Gastroesophageal sphincter (tissue), 4 donors: ENCODE measurements around the gene PPP2R3C. TPM values are rescaled to one million over a fixed set of nuclear protein-coding genes. Genes with fewer than 3 reads are reported as not detected.

Experiments
- ATAC-seq: fragments of 150-250 bp; one replicate; pipeline ENCODE4 v1.9.1; 2016; ENCODE audit warnings: mild to moderate bottlenecking, moderate library complexity
- H3K27ac ChIP-seq, 4 donors: fragments of 200-600 bp; sonication (generic) in 3 of 4; 1 replicate in 3 of 4; 2 replicates in 1 of 4; pipeline ENCODE4 v1.5.1; 2016 to 2019
- H3K27me3 ChIP-seq: fragments of 200-600 bp; sonication (generic); one replicate; pipeline ENCODE4 v1.5.1; 2019
- H3K36me3 ChIP-seq, 2 donors: fragments of 200-600 bp; sonication (generic); one replicate each; pipeline ENCODE4 v1.5.1; 2019; ENCODE audit warnings: control low read depth in 1 of 2
- H3K4me1 ChIP-seq, 3 donors: fragments of 200-600 bp; sonication (generic); 1 replicate in 2 of 3; 2 replicates in 1 of 3; pipeline ENCODE4 v1.5.1; 2016 to 2019; ENCODE audit warnings: control low read depth in 2 of 3
- H3K4me3 ChIP-seq, 2 donors: fragments of 200-600 bp; sonication (generic); one replicate each; pipeline ENCODE4 v1.5.1; 2019; ENCODE audit warnings: mild to moderate bottlenecking in 1 of 2, moderate library complexity in 1 of 2
- H3K9me3 ChIP-seq, 3 donors: fragments of 200-600 bp; sonication (generic); one replicate each; pipeline ENCODE4 v1.5.1; 2017 to 2019; ENCODE audit warnings: control low read depth in 2 of 3
- EP300 ChIP-seq: sonication (generic); formaldehyde crosslinking; IDR thresholded peaks from one replicate; pipeline ENCODE4 v1.6.1; 2017; ENCODE audit warnings: antibody characterized with exemption, mild to moderate bottlenecking
- POLR2A ChIP-seq, 2 donors: fragments of 450-650 bp; IDR thresholded peaks; one replicate each; pipeline ENCODE4 v1.6.1; 2017; ENCODE audit warnings: antibody characterized with exemption in 2 of 2, mild to moderate bottlenecking in 2 of 2, moderate library complexity in 1 of 2
- POLR2AphosphoS5 ChIP-seq: sonication (generic); formaldehyde crosslinking; IDR thresholded peaks from one replicate; pipeline ENCODE4 v1.6.1; 2017; ENCODE audit warnings: antibody characterized with exemption
- WGBS, 2 donors: methylation state at CpG; one replicate each; pipeline ENCODE4 v1.1.5; 2018; ENCODE audit warnings: low coverage in 1 of 2; 5-methylcytosine and 5-hydroxymethylcytosine counted together
- total RNA-seq, 4 donors: library from RNA; depleted of rRNA; stranded (reverse); fragments of >200 nt; gene quantifications; one replicate each; pipeline ENCODE4 v1.1.0, GENCODE V29; 2016
- TF ChIP-seq, protein P1 (sequence below), 4 experiments: fragments of 200-600 bp in 2 of 4; fragments of 450-650 bp in 2 of 4; sonication (generic) in 1 of 4; IDR thresholded peaks; one replicate each; pipeline ENCODE4 v1.5.1; 2017 to 2019; ENCODE audit warnings: antibody characterized with exemption in 4 of 4, mild to moderate bottlenecking in 2 of 4, moderate library complexity in 2 of 4

Gene PPP2R3C
- total RNA-seq, 4 donors from 2014 or later: 29.3 to 44.9 (median 32.4) TPM

DNA sequence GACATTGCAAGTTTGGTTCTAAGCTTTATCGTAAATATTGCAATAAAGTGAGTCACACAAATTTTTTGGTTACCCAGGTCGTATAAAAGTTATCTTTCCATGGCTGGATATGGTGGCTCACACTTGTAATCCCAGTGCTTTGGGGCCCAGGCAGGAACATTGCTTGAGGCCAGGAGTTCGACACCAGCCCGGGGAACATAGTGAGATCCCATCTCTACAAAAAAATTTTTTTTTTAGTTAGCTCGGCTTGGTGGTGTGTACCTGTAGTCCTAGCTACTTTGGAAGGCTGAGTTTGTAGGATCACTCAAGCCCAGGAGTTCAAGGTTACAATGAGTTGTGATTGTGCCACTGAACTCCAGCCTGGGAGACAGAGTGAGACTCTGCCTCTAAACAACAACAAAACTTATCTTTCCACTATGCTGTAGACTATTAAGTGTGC, 24.9 kb upstream of the PPP2R3C start:
- Histone ChIP-seq H3K27ac (no peak overlapping the region), H3K4me1 (no peaks in the 10 kb centered on the region), H3K36me3 (peaks cover 0 to 22% of the 10 kb centered on the region in 2 donors), H3K9me3 (no peaks in the 10 kb centered on the region), H3K4me3 (no peak overlapping the region), H3K27me3 (no peaks in the 10 kb centered on the region)
- TF ChIP-seq, protein P1, sequence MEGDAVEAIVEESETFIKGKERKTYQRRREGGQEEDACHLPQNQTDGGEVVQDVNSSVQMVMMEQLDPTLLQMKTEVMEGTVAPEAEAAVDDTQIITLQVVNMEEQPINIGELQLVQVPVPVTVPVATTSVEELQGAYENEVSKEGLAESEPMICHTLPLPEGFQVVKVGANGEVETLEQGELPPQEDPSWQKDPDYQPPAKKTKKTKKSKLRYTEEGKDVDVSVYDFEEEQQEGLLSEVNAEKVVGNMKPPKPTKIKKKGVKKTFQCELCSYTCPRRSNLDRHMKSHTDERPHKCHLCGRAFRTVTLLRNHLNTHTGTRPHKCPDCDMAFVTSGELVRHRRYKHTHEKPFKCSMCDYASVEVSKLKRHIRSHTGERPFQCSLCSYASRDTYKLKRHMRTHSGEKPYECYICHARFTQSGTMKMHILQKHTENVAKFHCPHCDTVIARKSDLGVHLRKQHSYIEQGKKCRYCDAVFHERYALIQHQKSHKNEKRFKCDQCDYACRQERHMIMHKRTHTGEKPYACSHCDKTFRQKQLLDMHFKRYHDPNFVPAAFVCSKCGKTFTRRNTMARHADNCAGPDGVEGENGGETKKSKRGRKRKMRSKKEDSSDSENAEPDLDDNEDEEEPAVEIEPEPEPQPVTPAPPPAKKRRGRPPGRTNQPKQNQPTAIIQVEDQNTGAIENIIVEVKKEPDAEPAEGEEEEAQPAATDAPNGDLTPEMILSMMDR (IDR thresholded peaks at IDR 0.05): no peak
- TF ChIP-seq POLR2AphosphoS5 (no peak), POLR2A (IDR thresholded peaks at IDR 0.05) (no peak)
- WGBS, 2 donors: 93% methylated on average over 5 of the region's 5 CpGs; no CpG with 5 or more reads in 1 of the 2 donors
- no peak for ATAC-seq

DNA sequence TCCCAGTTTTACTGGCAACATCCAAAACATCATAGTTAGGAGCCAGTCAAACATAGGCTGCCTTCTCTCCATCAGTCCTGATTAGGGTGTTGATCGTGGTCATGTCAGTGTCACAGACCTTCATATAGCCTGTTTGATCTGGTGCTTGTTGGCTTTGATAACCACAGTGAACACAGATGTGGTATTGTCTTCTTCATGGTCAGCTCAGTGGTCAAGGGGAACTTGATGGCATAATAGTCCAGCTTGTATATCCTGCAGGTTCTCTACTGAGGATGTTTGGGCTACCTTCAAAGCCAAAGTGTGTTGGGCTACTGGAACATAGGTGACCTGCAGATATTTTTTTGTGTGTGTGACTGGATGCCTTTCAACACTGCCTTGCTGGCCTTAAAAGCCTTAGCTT, 22.2 kb upstream of the PPP2R3C start:
- WGBS, 2 donors: 60 to 89% methylated on average over 1 of the region's 1 CpG

DNA sequence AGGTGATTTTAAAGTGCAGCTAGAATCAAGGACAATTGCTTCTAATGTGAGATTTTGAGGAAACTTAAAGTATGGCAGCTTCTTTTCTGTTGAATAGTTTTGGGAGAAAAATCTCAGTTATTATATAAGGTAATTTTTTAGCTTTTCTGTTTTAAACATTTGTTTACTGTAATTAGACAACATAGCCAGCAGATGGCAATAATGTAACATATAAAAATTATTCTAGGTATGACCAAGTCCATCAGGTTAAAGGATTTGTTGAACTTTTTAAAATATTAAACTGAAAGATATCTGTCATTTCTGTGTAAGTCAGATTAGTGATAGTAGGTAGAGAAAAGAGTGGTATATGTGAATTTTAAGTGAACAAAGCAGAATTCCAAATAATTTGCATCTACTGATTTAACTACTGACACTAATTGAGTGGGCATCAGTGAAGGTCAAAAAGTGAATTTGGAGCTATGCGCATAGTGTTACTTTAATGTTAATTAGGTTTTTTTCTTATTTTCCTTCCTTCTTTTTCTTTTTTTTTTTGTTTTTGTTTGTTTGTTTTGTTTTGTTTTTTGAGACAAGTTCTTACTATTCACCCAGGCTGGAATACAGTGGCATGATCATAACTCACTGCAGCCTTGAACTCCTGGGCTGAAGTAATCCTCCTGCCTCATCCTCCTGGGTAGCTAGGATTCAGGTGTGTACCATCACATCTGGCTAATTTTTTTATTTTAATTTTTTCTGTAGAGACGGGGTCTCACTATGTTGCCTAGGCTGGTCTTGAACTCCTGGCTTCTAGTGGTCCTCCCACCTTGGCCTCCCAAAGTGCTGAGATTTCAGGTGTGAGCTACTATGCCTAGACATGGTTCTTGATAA, 19.2 kb upstream of the PPP2R3C start:
- TF ChIP-seq POLR2AphosphoS5: no peak
- no peak for TF ChIP-seq EP300
- TF ChIP-seq, protein P1 (IDR thresholded peaks at IDR 0.05): peak in 2 of 4 experiments; percentile 33 to 57
- TF ChIP-seq POLR2A (IDR thresholded peaks at IDR 0.05): no peak
- H3K4me3 ChIP-seq: no peak overlapping the region
- ATAC-seq: no peak
- no peaks in the 10 kb centered on the region for H3K27me3 ChIP-seq
- no peaks in the 10 kb centered on the region for H3K4me1 ChIP-seq
- WGBS, 2 donors: 89 to 90% methylated on average over 1 to 2 of the region's 2 CpGs
- no peaks in the 10 kb centered on the region for H3K9me3 ChIP-seq
- H3K36me3 ChIP-seq: peaks cover 0 to 42% of the 10 kb centered on the region in 2 donors
- H3K27ac ChIP-seq: no peak overlapping the region

More for the DNA sequence above, 22.2 kb upstream of the PPP2R3C start:
- no peaks in the 10 kb centered on the region for H3K4me1 ChIP-seq
- no peak overlapping the region for H3K4me3 ChIP-seq
- no peaks in the 10 kb centered on the region for H3K9me3 ChIP-seq
- ATAC-seq: no peak
- TF ChIP-seq EP300 (no peak), POLR2AphosphoS5 (no peak), POLR2A (IDR thresholded peaks at IDR 0.05) (no peak)
- TF ChIP-seq, protein P1 (IDR thresholded peaks at IDR 0.05): no peak
- peaks cover 0 to 29% of the 10 kb centered on the region in 2 donors for H3K36me3 ChIP-seq
- H3K27me3 ChIP-seq: no peaks in the 10 kb centered on the region
- no peak overlapping the region for H3K27ac ChIP-seq

DNA sequence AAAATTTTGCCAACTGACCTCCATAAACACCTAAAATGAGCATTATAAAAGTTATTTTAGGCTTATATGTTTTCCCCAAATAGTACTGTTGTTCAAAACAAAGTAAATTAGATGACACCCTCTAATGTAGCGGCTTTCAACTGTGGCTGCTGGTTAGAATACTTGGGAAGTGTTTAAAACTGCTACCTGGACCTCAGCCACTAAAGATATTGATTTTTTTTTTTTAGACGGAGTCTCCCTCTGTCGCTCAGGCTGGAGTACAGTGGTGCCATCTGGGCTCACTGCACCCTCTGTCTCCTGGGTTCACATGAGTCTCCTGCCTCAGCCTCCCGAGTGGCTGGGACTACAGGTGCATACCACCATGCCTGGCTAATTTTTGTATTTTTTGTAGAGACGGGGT, 16.8 kb upstream of the PPP2R3C start:
- TF ChIP-seq POLR2A (IDR thresholded peaks at IDR 0.05) (no peak), POLR2AphosphoS5 (no peak), EP300 (no peak)
- TF ChIP-seq, protein P1 (IDR thresholded peaks at IDR 0.05): no peak
- Histone ChIP-seq H3K9me3 (no peaks in the 10 kb centered on the region), H3K4me1 (no peaks in the 10 kb centered on the region), H3K27me3 (no peaks in the 10 kb centered on the region), H3K36me3 (peaks cover 0 to 57% of the 10 kb centered on the region in 2 donors), H3K4me3 (no peak overlapping the region), H3K27ac (no peak overlapping the region)
- WGBS, 2 donors: 100% methylated on average over 1 of the region's 5 CpGs
- ATAC-seq: no peak
